Measurements from ENCODE around the gene OR6B2.

The OR6B2 gene

DNA sequence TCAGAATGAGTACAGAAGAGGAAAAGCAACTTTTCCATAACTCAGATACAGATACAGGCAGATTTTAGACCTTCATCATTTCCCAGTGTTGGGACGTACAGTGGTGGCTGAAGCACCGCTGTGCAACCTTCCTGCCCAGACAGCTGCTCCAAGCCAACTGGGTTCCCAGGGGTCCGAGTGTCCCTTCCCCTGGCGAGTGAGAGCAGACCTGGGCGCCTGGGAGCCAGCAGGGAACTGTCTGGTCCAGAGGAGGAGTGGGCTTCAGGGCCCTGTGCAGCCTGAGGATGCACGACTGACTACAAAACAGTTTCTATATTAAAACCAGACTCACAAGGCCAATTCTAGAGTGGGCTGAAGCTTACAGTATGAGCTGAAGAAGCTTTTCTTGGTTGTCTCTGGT is 11.1 kb upstream of the OR6B2 start:
- no peak for DNase-seq (ENCODE audit: low spot score)

- DNase-seq (ENCODE audit: low spot score) = no peak
These were observed 7.1 kb upstream of the OR6B2 start for GRCh38 chr2:240037358-240037757.

DNA sequence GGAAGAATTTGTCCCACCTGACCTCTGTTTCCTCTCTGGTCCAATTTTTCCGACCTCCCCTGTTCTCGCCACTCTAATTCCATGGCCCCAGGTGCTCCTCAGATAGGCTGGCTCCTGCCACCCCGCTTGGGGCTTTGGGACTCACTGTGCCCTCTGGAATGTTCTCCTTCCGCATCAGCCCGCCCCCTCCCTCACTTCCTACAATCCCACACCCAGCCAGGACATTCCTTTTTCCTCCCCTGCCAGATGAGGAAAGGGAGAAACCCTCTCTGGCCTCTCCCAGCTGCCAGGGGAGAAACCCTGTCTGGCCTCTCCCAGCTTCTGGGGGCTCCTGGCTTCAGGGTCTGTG is 3.1 kb upstream of the OR6B2 start:
- no peak for DNase-seq (ENCODE audit: low spot score)

DNA sequence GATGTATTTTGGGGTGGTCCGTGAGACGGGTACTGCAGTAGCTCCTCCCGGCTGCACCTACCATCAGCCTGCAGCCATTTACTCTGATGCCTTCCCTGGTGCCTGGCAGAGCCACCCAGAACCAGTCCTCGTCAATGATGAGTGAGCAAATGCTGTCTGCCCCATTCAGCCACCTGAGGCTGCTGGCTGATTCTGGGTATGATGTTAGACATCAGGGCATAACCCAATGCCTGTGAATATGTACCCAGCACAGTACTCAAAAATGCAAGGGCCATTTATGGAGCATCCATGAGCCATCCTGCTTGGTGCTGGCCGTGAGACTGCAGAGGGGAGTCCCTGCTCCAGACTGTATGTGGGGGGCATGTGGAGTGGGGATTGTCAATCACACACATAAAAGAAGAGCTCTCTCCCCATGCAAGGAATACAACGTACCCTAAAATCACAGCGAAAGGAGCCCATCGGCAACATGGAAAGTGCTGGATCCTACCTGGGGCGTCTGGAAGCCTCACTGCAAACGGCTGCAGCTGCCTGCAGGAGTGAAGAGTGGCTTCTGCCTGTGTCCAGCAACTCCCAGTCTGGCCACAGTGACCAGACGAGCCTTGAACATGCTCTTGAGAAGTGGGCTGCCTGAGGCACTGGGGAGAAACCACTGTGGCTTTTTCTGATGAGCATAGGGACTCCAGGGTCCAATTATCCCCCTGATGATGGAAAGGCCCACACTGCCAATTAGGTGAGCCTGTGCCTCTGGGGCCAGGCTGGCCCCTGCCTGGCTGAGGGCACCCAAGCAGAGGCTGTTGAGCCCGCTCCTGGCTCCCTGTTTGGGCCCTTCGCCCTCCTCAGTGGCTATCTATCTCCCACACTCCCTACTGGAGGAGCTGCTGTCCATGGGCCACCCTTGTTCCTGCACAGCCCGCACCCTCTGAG is 2.4 kb upstream of the OR6B2 start:
- no peak for DNase-seq (ENCODE audit: low spot score)

DNA sequence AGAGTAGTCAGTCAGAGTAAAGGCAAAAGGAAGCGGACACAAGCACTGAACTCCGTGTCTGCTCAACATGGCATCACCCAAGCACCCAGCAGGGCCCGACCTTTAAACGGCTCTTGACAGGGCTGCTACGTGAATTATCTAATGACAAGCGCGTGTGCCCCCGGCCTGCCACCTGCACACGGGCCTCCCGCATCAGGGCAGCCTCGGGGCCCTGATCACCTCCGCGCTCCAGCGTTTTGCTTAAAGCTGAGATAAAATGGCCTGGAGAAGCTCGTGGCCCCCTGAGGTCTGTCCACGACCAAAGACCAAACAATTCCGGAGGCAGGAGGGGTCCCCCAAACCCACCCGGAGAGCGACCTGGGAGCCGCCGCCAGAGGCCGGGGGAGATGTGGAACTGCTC is 5.5 kb downstream of the OR6B2 start:
- DNase-seq (ENCODE audit: low spot score) = no peak

GRCh38 chr2:240023792-240024191 is 6.4 kb downstream of the OR6B2 start:
- no peak for DNase-seq (ENCODE audit: low spot score)

GRCh38 chr2:240021488-240022104 is 8.6 kb downstream of the OR6B2 start:
- peak; percentile 76 for DNase-seq (ENCODE audit: low spot score)

- DNase-seq (ENCODE audit: low spot score) = no peak
These were observed 12.0 kb downstream of the OR6B2 start for GRCh38 chr2:240018071-240018750.

DNA sequence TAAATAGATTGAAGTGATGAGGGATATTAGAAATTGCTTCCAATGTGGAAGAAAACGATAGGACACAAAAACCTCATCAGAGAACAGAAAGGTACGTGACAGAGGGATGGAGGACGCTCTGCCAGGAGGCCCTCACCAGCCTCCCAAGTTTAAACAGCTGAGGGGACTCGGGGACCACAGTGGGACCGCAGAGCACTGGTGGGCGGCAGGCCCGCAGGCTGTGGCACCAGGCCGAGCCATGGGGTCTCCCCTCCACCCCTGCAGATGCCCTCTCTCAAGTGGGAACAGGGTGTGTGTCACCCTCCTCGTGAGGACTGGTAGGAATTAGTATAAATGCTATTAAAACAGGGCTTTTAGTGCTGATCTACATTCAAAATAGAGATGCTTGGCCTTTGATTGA is 15.9 kb downstream of the OR6B2 start:
- DNase-seq (ENCODE audit: low spot score) = no peak

DNA sequence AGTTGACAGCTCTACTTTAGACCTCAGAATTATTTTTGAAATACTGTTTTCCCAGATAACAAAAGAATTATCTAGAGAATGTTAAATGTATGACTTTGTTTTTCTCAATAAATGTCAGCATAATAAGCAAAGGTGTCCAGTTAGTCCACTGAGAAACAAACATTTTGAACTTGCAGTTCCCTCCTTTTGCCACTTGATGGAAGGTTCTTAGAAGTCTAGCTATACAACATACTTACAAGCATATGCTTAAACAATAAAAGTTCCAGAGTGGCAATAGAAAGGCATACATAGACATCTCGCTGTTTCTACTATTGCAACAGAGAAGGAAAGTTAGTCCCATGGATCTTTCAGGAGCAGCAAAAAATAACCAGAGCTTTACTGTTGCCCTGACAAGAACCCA is 16.9 kb downstream of the OR6B2 start:
- no peak for DNase-seq (ENCODE audit: low spot score)

GRCh38 chr2:240002983-240003382 is 27.2 kb downstream of the OR6B2 start:
- DNase-seq (ENCODE audit: low spot score) = no peak

DNA sequence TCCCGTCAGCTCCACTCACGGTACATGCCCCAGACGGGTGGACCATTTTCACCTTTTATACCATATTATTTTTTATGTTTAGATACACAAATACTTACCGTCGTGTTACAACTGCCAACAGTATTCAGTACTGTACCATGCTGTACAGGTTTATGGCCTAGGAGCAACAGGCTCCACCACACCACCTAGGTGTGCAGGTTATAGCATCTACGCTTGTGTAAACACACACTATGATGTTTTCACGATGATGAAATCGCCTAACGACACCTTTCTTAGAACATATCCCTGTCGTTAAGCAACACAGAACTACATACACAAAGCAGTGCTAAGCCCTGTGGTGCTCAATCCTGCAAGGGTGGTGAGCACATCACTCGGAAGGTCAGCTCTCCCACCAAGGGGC is 29.6 kb downstream of the OR6B2 start:
- DNase-seq (ENCODE audit: low spot score) = no peak

- no peak for DNase-seq (ENCODE audit: low spot score)
These were observed 32.4 kb downstream of the OR6B2 start for GRCh38 chr2:239997686-239998409.

DNA sequence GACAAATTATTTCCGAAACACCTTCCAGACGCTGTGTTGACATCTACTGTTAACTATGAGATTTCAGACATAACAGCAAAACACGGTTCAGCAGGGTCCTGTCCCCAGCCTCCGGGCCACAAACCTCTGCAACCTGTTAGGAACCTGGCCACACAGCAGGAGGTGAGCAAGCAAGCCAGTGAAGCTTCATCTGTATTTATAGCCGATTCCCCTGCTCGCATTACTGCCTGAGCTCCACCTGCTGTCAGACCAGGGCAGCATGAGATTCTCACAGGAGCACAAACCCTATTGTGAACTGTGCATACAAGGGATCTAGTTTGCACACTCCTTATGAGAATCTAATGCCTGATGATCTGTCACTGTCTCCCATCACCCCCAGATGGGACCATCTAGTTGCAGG is 36.1 kb downstream of the OR6B2 start:
- peak; percentile 71 for DNase-seq (ENCODE audit: low spot score)

DNA sequence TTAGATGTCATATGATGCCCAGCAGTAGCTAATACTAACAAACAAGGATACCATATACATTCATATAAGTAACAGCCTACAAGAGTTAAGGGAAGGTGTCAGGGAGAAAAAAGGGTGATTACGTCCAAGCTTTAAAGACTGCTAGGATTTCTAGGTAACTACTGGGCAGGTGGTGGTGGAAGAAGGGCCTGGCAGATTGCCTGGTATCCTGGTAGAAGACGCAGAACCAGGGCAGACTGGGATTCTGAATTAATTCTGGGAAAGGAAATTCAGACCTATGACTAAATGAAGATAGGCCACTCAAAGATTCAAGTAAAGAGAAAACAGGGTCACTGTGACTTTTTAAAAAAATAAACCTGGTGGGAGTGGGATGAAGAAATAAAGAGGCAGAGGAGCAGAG is 36.9 kb downstream of the OR6B2 start:
- peak; percentile 88 for DNase-seq (ENCODE audit: low spot score)

DNA sequence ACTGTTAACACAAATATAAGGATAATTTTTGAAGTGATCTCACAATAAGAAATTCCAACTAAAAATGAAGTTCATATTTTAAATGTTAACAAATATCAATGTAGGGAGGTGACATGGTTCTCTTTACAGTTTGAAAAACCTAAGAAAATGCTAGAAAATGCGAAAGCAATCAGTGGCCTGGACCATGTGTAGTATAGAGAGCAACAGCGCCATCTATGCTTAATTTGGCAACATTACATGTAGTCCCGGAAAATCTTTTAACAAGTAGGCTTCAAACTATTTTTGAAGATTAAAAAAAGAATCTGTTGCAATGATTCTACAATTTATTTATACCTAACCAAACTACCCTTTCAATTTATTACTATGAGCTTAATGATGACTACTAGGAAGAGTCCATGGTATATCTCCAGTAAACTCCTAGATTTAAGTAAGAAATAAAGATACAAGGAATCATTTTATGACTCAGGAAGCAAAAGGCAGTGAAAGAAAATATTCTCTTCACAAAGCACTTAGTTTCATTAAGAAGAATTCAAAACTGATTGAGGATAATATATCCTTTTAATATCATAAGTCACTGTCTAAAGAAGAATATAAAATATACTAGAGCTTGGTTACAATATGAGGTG is 38.4 kb downstream of the OR6B2 start:
- DNase-seq (ENCODE audit: low spot score) = peak; percentile 76

DNA sequence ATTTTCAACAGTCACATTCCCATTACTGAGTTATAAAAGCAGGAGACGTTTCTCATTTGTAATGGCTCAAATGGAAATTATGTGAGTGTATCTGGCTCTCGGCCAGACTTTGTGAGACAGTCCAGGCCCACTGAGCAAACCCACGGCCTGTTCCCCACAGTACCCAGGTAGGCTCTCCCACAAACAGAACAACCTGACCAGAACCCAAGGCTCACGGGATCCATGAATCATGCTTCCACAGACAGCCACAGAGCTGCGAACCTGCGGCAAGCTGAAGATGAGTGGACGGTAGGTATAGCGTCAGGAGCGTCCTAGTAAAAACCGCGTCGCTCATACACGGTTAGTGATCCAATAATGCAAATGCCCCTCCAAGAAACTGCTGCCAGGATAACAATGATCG is 39.3 kb downstream of the OR6B2 start:
- DNase-seq (ENCODE audit: low spot score) = no peak

GRCh38 chr2:239985356-239985755 is 44.9 kb downstream of the OR6B2 start:
- no peak for DNase-seq (ENCODE audit: low spot score)

DNA sequence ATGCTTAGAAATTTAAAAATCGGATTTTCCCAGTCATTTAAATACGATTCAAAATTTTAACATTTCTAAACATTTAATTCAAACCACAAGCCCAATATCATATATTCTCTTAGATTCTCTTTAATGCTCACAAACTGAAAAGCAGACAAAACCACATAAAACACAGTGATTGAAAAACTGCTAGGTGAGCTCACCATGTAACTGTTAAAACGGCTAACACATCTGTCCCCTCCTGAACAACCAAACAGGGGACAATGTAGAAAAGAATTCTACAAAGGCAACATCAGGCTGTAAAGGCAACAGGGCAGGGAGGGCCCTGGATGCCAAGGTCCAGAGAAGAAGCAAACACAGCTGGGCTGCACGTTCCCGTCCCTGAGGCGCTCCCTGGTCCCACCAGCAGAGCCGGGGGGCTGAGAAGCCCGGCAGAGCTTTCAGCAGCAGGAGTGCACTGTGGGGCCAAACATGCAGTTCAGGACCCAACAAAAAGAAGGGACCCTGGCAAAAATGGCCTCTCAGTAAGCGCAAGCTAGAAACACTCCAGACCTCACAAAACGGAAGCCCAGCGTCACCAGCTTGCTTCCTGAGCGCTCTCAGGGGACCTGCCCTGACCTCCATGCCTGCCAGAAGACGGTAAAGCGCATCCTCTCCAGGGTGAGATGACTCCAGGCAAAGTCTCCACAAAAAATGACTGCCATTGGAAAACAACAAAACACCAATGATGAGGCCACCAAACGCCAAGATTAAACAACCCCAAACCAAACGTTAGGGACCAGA is 45.6 kb downstream of the OR6B2 start:
- DNase-seq (ENCODE audit: low spot score) = no peak

GRCh38 chr2:239983004-239983778 is 47.0 kb downstream of the OR6B2 start:
- DNase-seq (ENCODE audit: low spot score) = no peak

All from cerebellar cortex (tissue), 1 donor.